ENCODE measurements around the gene RGMA.

RGMA gene

GRCh38 chr15:93068581-93069199 is 20.3 kb downstream of the RGMA start:
- in situ Hi-C loops (cut with MboI; ENCODE audit: low sequenced_read_pairs) = loop anchor here (25.0 kb wide), 1 partner anchor 919 kb away; no protein-coding TSS in a partner anchor

- in situ Hi-C loops (cut with MboI; ENCODE audit: low sequenced_read_pairs) = loop anchor here (25.0 kb wide), 1 partner anchor 920 kb away; no protein-coding TSS in a partner anchor
Observed at GRCh38 chr15:93067649-93068085, 21.3 kb downstream of the RGMA start.

- in situ Hi-C loops (cut with MboI; ENCODE audit: low sequenced_read_pairs) = loop anchor here (25.0 kb wide), 1 partner anchor 920 kb away; no protein-coding TSS in a partner anchor
Observed at GRCh38 chr15:93066834-93067648, 22.0 kb downstream of the RGMA start.

GRCh38 chr15:93066224-93066681 is 22.8 kb downstream of the RGMA start:
- in situ Hi-C loops (cut with MboI; ENCODE audit: low sequenced_read_pairs) = loop anchor here (25.0 kb wide), 1 partner anchor 921 kb away; no protein-coding TSS in a partner anchor

- in situ Hi-C loops (cut with MboI; ENCODE audit: low sequenced_read_pairs) = loop anchor here (25.0 kb wide), 1 partner anchor 922 kb away; no protein-coding TSS in a partner anchor
Observed at GRCh38 chr15:93065641-93066045, 23.4 kb downstream of the RGMA start.

- in situ Hi-C loops (cut with MboI; ENCODE audit: low sequenced_read_pairs) = loop anchor here (25.0 kb wide), 1 partner anchor 923 kb away; no protein-coding TSS in a partner anchor
Observed at GRCh38 chr15:93063796-93064690, 25.0 kb downstream of the RGMA start.

- in situ Hi-C loops (cut with MboI; ENCODE audit: low sequenced_read_pairs) = loop anchor here (25.0 kb wide), 1 partner anchor 924 kb away; no protein-coding TSS in a partner anchor
Observed at GRCh38 chr15:93063262-93063671, 25.7 kb downstream of the RGMA start.

- in situ Hi-C loops (cut with MboI; ENCODE audit: low sequenced_read_pairs) = loop anchor here (25.0 kb wide), 1 partner anchor 925 kb away; no protein-coding TSS in a partner anchor
Observed at GRCh38 chr15:93062628-93063261, 26.3 kb downstream of the RGMA start.

GRCh38 chr15:93060336-93061248 is 28.4 kb downstream of the RGMA start:
- in situ Hi-C loops (cut with MboI; ENCODE audit: low sequenced_read_pairs) = loop anchor here (25.0 kb wide), 1 partner anchor 927 kb away; no protein-coding TSS in a partner anchor

GRCh38 chr15:93059442-93059841 is 29.6 kb downstream of the RGMA start:
- in situ Hi-C loops (cut with MboI; ENCODE audit: low sequenced_read_pairs) = loop anchor here (25.0 kb wide), 1 partner anchor 928 kb away; no protein-coding TSS in a partner anchor

- in situ Hi-C loops (cut with MboI; ENCODE audit: low sequenced_read_pairs) = loop anchor here (25.0 kb wide), 1 partner anchor 928 kb away; no protein-coding TSS in a partner anchor
Observed at GRCh38 chr15:93058904-93059427, 30.0 kb downstream of the RGMA start.

- in situ Hi-C loops (cut with MboI; ENCODE audit: low sequenced_read_pairs) = loop anchor here (25.0 kb wide), 1 partner anchor 929 kb away; no protein-coding TSS in a partner anchor
Observed at GRCh38 chr15:93058128-93058527, 30.9 kb downstream of the RGMA start.

GRCh38 chr15:93057618-93058017 is 31.4 kb downstream of the RGMA start:
- in situ Hi-C loops (cut with MboI; ENCODE audit: low sequenced_read_pairs) = loop anchor here (25.0 kb wide), 1 partner anchor 930 kb away; no protein-coding TSS in a partner anchor

- in situ Hi-C loops (cut with MboI; ENCODE audit: low sequenced_read_pairs) = loop anchor here (25.0 kb wide), 1 partner anchor 930 kb away; no protein-coding TSS in a partner anchor
Observed at GRCh38 chr15:93056836-93057235, 32.2 kb downstream of the RGMA start.

- in situ Hi-C loops (cut with MboI; ENCODE audit: low sequenced_read_pairs) = loop anchor here (25.0 kb wide), 1 partner anchor 932 kb away; no protein-coding TSS in a partner anchor
Observed at GRCh38 chr15:93055211-93055610, 33.8 kb downstream of the RGMA start.

- in situ Hi-C loops (cut with MboI; ENCODE audit: low sequenced_read_pairs) = loop anchor here (25.0 kb wide), 1 partner anchor 935 kb away; no protein-coding TSS in a partner anchor
Observed at GRCh38 chr15:93052090-93052879, 36.7 kb downstream of the RGMA start.
